Stimulated activated CD8-positive, alpha-beta memory T cell treated with anti-CD3 and anti-CD28 coated beads, Interleukin-15, amount 100 ng/mL, for 1 hour (primary cell): ENCODE results near the gene AOPEP.

ENCODE experiments used
- DNase-seq: peaks from one replicate; pipeline ENCODE4 v3.0.0-alpha.2; 2020; ENCODE audit warnings: low read depth

AOPEP gene

DNA sequence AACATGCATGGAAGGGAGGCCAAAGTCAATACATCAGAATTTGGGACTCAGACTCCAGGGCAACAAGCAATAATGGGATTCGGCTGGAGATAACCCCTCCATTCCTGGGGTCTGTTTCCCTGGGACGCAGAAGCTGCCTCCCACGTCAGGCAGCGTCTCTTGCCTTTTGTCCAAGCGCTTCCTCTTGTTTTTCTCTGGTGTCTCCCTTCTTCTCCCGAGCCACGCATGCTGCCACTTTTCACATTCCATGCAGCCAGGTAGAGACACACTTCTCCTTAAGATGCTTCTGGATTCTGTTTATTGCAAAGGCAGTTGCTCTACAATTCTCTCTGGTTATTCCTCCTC, 267.3 kb downstream of the AOPEP start:
- DNase-seq: no peak

DNA sequence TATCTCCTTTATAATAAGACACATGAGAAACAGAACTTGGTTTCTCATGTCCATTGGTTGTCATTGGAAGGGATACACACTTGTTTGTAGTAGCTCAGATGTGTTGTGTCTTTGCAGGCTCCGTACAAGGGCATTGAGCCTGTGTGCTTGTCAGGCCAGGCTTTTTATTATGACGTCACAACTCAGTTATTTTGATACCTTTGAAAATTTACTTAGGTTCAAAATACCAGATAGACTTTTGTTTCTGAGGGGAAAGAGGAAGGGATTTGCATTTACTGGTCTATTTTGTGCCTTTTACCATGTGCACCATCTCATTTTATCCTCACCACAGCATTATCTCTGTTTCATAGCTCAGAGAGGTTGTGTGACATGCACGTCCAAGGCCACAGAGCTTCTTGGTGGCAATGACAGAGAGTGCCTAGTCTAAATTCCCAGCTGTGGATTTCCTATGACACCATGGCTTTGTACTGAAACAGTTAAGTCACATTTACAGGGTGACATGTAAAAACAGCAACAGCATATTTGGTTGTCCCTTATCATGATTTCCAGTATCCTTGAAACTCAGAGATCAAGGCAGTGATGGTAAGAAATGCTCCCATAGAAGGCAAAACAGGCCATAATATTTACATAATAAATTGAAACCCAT, 268.7 kb downstream of the AOPEP start:
- no peak for DNase-seq

DNA sequence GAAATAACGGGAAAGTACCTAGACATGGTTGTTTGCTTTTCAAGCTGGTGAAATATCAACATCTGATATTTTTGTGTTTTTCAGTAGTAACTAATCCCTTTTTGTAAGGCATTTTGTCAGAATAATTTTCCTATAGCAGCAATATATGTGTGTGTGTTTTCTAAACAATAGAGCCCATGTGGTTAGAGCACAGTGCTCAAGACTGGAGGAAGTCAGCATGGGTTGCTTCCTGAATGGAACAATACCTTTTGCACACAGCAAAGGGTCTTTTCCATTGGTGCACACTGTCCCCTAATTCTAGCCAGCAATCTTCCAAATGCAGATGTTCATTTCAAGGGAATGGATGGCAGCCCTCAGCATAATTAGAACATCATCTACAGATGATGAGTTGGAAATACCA, 270.1 kb downstream of the AOPEP start:
- no peak for DNase-seq

DNA sequence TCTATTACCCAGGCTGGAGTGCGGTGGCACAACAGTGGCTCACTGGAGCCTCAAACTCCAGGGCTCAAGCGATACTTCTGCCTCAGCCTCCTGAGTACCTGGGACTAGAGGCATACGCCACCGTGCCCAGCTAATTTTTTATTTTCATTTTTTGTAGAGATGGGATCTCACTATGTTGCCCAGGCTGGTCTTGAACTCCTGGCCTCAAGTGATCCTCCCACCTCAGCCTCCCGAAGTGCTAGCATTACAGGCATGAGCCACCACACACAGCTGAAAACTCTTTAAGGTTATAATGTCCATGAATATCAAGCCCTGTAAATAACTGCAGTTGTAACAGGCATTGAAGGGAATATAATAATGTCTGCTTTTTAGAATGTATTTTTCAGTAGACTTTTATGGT, 271.2 kb downstream of the AOPEP start:
- no peak for DNase-seq

DNA sequence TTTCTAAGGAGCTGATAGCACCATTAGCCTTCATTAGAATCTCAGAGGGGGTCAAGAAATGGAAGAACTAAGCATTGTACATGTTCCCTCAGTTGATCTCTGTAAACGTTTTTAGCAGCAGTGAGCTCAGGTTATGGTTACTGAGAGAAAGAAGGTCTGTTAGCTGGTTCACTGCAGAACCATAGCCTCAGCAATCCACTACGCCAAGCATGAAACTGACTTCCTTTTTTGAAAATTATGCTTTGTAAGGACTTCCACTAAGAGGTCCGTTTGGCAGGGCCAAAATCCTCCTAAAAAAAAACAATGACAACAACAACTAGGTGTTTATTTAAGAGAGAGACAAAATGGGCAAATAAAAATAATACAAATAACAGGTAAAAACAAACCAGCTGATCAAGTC, 273.3 kb downstream of the AOPEP start:
- no peak for DNase-seq

DNA sequence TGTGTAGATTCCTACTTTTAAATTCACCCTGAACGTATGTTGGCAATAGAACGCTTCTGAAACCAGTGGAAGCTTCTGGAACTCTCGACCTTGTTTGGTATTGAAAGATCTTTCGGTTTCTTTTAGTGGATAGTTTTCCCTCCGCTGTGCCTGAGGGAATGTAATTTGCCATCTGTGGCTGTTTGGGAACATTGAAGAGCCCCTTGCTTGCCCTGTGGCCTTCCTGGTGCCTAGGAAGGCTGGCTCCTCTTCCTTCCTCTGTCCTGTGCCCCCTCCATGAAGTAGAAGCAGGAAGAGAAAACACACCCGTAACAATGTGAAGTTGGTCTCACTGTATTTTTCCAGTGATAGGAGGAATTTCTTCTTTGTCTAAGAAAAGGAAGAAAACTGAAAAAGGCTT, 274.3 kb downstream of the AOPEP start:
- no peak for DNase-seq

DNA sequence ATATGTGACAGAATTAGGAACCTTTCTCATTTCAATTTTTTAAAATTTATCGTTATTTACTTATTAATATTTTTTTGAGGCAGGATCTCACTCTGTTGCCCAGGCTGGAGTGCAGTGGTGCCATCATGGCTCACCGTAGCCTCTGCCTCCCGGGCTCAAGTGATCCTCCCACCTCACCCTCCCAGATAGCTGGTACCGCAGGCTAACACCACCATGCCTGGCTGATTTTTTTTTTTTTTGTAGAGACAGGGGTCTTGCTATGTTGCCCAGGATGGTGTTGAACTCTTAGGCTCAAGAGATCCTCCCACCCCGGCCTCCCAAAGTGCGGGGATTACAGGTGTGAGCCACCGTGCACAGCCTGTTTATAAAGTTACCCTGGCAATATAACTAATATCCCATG, 275.2 kb downstream of the AOPEP start:
- no peak for DNase-seq

DNA sequence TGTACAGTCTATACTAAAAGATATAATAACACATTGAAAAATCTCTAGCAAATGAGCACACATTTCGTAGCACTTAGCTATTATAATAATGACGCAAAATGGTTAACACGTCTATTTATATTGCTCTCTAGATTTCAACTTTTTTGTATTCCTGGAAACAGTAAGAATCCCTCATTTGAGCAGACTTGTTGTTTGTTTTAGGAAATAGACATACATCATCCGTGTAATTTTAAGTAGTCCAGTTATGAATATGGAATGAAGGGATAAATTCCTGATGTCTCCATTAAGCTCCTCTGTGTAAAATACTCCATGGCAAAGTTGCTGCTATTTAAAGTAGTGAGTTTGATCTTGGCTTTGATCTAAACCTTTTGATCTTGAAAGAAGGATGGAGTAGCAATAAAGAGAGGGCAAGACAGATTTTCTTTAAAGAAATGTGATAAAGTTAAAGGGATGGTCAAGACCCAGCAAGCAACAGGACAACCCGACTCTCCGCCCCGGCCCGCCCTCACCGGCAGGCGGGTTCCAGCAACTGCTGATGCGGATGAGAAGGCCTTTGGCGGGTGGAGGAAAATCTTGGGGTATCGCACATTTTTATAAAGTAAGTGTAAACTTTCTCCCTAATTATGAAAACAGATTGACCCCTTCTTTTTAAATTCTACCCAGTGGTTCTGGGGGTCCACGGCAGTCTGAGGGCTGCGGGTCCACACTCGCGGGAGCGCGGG, 277.4 kb downstream of the AOPEP start:
- DNase-seq: no peak

DNA sequence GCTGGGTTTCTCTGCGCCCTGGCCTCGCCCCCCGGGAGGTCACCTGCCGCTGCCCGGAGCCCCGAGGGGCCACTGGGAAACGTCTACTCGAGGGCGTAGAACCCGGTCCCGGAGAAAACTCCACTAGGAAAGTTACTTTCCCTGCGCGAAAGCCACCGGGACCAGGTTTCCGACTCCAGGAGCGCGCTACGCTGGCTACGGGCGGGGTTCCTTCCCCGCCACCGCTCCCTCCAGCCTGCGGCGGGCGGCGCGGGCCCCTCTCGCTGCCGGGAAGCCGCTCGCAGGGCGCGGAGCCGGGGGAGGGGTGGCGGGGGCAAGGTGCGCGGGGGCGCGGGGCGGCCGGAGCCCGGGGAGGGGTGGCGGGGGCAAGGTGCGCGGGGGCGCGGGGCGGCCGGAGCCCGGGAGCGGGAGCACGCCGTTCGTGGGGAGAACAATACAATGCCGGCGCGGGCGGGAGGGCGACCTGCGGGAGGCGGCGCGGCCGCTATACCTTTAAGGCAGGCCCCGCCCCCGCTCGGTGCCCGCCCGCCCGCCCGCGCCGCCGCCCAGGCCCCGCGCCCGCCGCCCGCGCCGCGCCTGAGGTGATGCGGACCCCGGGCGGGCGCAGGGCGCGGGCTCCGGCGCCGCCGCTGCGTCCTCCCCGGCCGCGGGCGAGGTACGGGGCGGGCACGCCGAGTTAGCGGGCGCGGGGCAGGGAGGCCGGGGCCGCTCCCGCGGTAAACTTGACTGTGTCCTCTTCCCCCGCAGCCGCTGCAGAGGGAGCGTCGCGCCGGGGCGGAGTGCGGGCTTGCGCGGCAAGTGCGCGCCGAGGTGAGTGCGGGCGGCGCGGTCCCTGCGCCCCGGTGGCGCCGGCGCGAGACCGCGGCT, 278.1 kb downstream of the AOPEP start:
- no peak for DNase-seq

DNA sequence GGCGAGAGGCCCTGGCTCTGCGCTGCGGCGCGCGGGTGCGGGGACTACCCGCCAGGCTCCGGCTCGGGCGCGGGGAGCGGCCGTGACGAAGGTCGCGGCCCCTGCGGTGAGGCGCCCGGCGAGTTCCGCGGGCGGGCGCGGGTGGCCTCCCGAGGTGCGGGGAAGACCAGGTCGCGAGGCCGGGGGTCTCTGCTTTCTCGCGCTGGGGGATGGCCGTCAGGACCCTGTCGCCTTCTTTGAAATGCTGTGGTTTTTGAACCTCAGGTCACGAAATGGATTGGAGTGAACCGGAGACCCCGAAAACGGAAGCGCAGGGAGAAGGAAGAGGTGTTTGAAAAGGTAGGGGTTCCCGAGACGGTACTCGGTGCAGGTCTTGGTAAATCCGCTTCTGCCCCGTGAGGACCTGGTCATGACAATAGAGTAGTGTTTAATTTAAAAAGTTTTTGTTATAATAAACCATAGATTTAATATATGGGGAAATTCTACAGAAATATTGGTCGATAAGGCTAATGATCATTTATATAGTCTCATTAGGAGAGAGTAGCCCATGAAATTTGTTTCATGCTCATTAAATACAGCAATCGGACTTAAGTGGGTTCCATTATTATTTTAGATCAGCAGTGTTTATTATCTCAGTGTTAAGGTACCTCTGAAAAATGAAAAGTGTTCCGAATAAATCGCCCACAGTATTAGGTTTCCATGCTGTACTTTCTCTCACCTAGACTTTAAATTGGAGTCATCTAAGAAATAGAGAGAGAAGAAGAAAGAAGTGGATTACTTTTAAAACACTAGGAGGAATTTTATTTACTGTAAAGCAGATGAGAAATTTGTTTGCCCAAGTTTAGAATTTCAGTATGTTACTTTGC, 279.0 kb downstream of the AOPEP start:
- no peak for DNase-seq

DNA sequence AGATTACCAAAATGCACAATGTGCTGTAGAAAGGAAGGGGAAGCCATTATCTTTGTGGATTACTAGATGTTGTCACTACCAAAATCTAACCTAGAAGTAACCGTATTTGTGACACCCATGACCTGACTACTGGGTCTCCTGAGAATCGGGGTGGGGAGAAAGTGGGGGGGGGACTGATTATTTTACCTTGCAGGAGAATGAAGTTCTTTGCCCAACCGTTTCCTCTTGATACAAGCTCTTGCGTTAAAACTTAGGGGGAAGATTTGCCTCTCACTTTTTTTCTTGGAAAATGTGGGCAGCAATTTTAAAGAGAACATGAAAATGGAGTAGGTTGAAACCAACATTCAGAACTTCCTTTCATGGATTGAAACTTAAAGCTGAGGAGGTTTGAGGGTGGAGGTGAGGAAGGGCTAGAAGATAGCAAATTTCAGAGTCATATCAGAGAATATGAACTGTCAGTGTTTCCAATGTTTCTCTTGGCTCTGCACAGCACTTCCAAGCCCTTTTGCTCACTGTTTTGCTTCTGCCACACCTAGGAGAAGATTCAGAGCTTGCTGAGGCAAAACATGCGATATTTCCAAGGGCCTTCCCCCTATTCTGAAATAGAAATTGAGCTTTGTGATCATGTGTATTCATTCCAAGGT, 280.8 kb downstream of the AOPEP start:
- DNase-seq: no peak

DNA sequence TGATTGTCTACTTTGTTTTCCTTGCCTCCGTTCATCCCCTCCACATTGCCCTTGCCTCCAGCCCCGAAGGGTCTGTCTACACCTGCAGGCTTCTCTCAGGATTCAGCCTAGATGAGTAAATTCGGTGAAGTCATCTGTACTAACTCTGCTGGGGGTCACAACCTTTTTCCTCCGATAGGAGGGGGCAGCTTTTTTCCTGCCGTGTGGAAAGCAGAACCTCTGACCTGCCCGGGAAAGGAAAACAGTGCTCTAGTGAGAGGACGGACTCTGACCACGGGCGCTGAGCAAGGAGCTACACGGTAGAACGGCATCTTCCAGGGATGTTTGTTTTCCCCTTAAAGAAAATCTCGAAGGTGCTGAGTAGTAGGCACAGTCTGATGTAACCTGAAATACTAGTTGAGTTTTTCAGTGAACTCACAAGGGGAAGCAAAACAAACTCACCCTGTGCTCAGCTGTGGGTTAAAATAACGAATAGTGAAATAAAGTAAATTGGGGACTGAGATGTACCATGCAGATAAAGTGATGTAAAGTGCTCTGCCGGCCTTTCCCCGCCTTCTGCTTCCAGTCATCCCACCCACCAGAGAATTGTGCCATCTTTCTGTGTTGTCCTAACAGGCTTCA, 281.8 kb downstream of the AOPEP start:
- no peak for DNase-seq

DNA sequence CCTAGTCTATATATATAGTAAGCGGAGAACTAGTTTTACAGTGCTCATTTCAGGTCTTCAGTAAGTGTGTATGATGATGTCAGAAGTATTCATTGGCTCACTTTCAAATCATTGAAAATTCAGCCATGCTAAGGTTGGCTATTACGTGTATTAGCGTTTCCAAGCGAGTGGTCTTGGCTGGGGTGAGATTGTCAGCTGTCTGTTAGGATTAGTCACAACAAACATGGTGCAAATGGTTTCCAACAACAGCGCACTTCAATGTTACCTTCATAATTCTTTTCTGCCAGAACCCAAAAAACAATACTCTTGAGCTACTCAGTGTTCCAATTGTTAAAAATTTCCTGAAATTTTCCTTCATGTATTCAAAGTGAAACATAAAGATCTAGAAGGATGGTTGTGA, 283.0 kb downstream of the AOPEP start:
- no peak for DNase-seq

DNA sequence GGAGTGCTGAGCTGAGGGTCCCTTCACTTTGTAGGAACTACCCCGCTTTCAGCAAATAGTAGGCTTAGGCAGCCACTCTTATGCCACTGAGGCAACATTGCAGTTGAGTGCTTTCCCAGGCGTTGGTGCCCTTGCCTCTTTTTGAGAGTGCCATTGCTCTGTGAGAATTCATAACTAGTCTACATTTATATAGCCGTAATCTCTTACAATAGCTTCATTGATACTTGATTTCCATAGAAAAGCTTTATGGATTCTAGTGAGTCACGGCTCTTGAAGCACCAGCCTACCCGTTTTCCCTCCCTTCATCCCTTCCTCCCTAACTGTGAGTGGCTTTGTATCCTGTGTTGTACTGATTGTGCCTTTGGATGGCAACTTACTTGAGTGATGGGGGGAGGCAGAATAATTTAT, 283.9 kb downstream of the AOPEP start:
- DNase-seq: no peak

DNA sequence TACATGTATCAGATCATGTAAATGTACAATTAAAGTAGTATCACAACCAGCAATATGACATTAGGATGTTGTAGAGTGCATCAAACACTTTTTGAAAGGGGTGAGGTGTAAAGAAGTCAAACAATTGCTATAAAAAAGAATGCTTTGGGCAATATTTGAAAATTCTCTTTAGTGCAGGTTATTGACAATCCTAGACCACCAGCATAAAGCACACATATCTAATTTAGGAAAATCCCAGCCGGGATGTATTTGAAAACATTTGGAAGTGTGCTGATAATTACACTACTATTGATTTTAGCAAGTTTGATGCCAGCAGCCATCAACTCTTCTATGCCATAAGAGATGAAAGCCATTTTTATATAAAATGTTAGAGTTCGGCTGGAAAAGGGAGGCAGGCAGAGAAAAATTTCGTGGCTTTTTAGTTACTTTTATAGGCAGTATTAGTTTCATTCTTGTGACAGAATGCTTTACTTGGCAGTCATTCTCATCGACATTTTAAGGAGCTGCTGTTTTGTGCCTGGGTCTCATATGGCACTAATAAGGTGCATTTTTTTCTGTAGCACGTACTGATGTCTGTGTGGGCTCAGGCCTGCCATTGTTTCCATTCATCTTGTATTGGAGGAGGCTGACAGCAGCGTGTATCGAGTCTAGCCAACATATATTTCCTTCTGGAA, 285.7 kb downstream of the AOPEP start:
- DNase-seq: no peak

DNA sequence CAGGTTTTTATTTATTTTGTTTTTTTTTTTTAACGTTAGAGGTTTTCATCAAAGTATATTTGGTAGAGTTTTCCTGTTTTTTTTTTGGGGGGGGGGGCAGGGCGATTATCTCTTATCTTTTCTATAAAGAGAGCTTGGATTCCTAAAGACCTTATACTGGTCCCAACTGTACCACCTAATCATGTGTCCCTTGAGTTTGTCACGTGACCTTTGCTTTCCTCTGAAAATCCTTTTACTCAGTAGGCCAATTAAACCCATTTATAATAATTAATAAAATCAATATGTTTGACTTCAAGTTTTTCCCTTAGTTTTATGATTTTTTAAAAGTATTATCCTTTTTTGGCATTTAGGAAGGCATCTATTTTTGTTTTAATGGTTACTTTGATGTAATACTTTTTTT, 286.4 kb downstream of the AOPEP start:
- DNase-seq: no peak

DNA sequence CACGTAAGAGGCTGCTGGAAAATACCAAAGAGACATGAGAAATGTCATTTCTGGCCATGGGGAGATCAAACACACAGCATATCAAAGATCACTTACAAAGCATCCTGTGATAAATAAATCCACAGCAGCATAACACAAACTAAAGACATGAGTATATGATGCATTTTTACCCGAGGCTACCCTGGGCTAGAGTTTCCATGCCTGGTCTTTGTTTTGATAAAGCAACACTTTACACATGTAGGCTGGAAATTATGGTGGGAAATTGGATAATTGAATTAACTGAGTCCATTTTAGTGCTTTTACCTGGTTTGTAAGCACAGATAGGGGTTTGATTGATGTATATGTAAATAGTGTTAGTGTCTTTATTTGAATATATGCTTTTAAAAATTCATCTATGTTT, 288.4 kb downstream of the AOPEP start:
- no peak for DNase-seq

DNA sequence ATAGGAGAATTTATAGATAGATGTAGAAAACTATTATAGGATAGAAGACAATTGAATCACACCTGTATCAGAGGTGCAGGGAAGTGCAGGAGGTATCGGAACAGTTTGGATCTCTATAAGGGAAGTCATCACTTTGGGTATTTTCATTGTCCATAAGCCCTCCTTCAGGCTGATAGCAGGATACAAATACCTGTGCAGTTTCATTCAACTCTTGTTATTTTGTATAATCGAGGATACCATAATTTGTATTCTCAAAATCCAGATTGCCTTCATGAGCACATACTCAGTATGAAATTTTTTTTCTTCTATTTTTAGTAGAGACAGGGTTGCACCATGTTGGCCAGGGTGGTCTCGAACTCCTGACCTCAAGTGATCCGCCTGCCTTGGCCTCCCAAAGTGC, 289.1 kb downstream of the AOPEP start:
- no peak for DNase-seq

DNA sequence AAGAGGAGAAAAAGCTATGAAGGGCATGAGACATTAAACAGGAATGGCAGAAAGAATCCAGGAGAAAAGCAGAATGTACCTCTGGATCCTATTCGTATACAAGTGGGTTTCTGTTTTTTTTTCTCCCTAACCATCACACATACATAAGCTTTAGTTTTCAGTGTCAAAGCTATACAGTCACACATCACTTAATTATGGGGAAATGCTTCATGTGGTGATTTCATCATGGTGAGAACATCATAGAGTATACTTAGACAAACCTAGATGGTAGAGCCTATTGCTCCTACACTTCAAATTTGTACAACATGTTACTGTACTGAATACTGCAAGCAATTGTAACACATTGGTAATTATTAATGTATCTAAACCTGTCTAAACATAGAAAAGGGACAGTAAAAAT, 290.6 kb downstream of the AOPEP start:
- no peak for DNase-seq

DNA sequence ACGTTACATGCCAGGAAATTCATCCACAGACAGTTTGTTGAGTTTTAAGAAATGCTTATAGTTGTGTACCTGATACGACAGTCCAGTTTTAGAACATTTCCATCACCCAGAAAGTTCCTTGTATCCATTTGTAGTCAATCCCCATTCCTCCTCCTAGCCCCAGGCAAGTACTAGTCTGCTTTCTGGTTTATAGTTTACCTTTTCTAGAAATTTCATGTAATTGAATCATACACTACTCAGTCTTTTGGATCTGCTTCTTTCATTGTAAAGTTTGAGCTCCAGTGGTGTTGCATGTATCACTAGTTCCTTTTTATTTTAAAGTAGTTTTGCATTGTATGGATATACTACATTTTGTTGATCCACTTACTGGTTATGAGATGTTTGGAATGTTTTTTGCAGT, 291.2 kb downstream of the AOPEP start:
- DNase-seq: no peak
